ENCODE measurements around the gene TMEM53. TPM values are rescaled to one million over a fixed set of nuclear protein-coding genes. Genes with fewer than 3 reads are reported as not detected.

The TMEM53 gene
- total and polyA plus RNA-seq, 2 of the 8 experiments (the other 6 are each of a cell fraction or from before 2014, with no cell fraction given), result 6.7 to 27.9 TPM

DNA sequence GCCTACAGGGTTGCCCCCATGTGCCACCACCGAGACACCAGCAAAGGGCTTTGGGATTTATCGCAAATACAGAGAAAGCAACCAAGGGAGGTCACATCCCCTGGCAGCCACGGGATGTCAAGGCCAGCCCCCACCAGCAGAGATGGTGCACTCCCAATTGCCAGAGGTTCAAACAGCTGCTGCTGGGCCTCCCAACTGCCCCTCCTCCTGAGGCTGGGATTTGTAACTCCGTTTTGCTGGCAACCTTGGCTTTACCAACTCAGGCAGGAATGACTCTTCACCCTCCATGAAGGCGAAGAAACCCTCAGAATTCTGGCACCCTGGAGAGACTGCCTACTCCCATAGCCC, 11.6 kb downstream of the TMEM53 start:
- WGBS, 2 experiments (ENCODE audit: extremely low coverage in 1 of 2, insufficient coverage in 1 of 2, insufficient read length in 1 of 2, insufficient replicate concordance in 2 of 2, low coverage in 1 of 2, low lambda C conversion rate in 2 of 2, missing lambda C conversion rate in 1 of 2), result 84% methylated on average over 5 of the region's 5 CpGs; no CpG with 5 or more reads in 1 of the 2 experiments
- no peak for TF ChIP-seq CHD1 (IDR thresholded peaks at IDR 0.05; ENCODE audit: low read depth, low read length)

More for the DNA sequence above, 11.6 kb downstream of the TMEM53 start:
- H2BK20ac ChIP-seq (ENCODE audit: low read length), result no peak overlapping the region
- no peak overlapping the region for H4K8ac ChIP-seq (ENCODE audit: extremely low read depth, insufficient read depth, low read length)
- no peak overlapping the region for H3K27ac ChIP-seq (ENCODE audit: low read depth, low read length)
- no peaks in the 10 kb centered on the region for H3K23me2 ChIP-seq (ENCODE audit: low read depth, low read length)
- H4K91ac ChIP-seq (replicated peaks; ENCODE audit: insufficient read length, low read length), result no peak overlapping the region
- H3K79me1 ChIP-seq (ENCODE audit: low read depth, low read length), result no peaks in the 10 kb centered on the region
- no peak overlapping the region for H3K23ac ChIP-seq (ENCODE audit: insufficient read length)
- H3K4me3 ChIP-seq (ENCODE audit: extremely low read depth in 1 of 4, insufficient read depth in 2 of 4, low read depth in 3 of 4, low read length in 4 of 4), result no peak overlapping the region
- no peak overlapping the region for H4K5ac ChIP-seq (ENCODE audit: insufficient read length, low read depth, low read length)
- no peak overlapping the region for H2BK120ac ChIP-seq (replicated peaks; ENCODE audit: low read depth, low read length)
- no peak overlapping the region for H2BK15ac ChIP-seq (ENCODE audit: low read length)
- POLR2A ChIA-PET (ENCODE audit: partially characterized antibody), result interaction anchor here (0.6 to 2.9 kb wide), 5 partner anchors 10 to 68 kb away, joined by 3 to 14 read pairs (median 9); partner anchors contain the start of gene RNU5D-1
- no peak overlapping the region for H2BK12ac ChIP-seq (ENCODE audit: low read depth, low read length)
- H3K36me3 ChIP-seq (ENCODE audit: control insufficient read depth in 2 of 4, insufficient read depth in 4 of 4, low read length in 3 of 4), result no peaks in the 10 kb centered on the region
- no peaks in the 10 kb centered on the region for H4K20me1 ChIP-seq (replicated peaks in 1 of 2; ENCODE audit: control insufficient read depth in 1 of 2, insufficient read depth in 2 of 2, low read length in 2 of 2)
- CTCF ChIA-PET (ENCODE audit: partially characterized antibody), result interaction anchor here (1.0 to 7.6 kb wide), 5 partner anchors 11 to 53 kb away, joined by 3 to 45 read pairs (median 4); no protein-coding TSS in a partner anchor
- H3K79me2 ChIP-seq (ENCODE audit: control insufficient read depth in 1 of 2, insufficient read depth in 2 of 2, low read length in 2 of 2), result no peaks in the 10 kb centered on the region
- no peaks in the 10 kb centered on the region for H3K27me3 ChIP-seq (replicated peaks in 1 of 4; ENCODE audit: control insufficient read depth in 3 of 4, extremely low read depth in 1 of 4, insufficient read depth in 3 of 4, low read length in 3 of 4)
- no peak for DNase-seq (ENCODE audit: low read depth in 1 of 2, low spot score in 2 of 2)
- no peak for FAIRE-seq
- no peak overlapping the region for H3K56ac ChIP-seq (replicated peaks; ENCODE audit: insufficient read length, low read depth, low read length)
- H3K14ac ChIP-seq (ENCODE audit: insufficient read length), result no peak overlapping the region
- no peak overlapping the region for H3K9ac ChIP-seq (replicated peaks in 1 of 4; ENCODE audit: extremely low read depth in 1 of 4, low read depth in 3 of 4, low read length in 3 of 4)
- no peak overlapping the region for H3K4me2 ChIP-seq (ENCODE audit: insufficient read depth in 1 of 2, low read depth in 2 of 2, low read length in 2 of 2)
- H2AFZ ChIP-seq (ENCODE audit: low read length), result no peak overlapping the region
- H2BK5ac ChIP-seq (ENCODE audit: low read depth, low read length), result no peak overlapping the region
- H3K4me1 ChIP-seq (replicated peaks in 1 of 4; ENCODE audit: control insufficient read depth in 3 of 4, insufficient read depth in 4 of 4, low read length in 3 of 4), result no peaks in the 10 kb centered on the region; a peak in 2 of 7 replicates
- H3K9me3 ChIP-seq (ENCODE audit: insufficient read depth in 2 of 2, low read depth in 1 of 2, low read length in 1 of 2), result no peaks in the 10 kb centered on the region
- H3K4ac ChIP-seq (replicated peaks; ENCODE audit: insufficient read length, low read depth, low read length), result no peak overlapping the region
- H2AK5ac ChIP-seq (ENCODE audit: low read depth, low read length), result no peak overlapping the region
- H3K18ac ChIP-seq (ENCODE audit: extremely low read depth, low read length), result no peak overlapping the region

Data from H1 (cell line).